Esophagus muscularis mucosa (tissue), 4 donors: ENCODE measurements around the gene GIMAP4.

ENCODE experiments used
- CTCF ChIP-seq, 3 experiments: fragments of 200-600 bp in 2 of 3; fragments of 450-650 bp in 1 of 3; sonication (generic) in 2 of 3; IDR thresholded peaks; one replicate each; pipeline ENCODE4 v1.5.1; 2017 to 2019; ENCODE audit warnings: antibody characterized with exemption in 3 of 3, mild to moderate bottlenecking in 2 of 3, moderate library complexity in 1 of 3
- EP300 ChIP-seq: sonication (generic); formaldehyde crosslinking; IDR thresholded peaks from one replicate; pipeline ENCODE4 v1.6.1; 2017; ENCODE audit warnings: antibody characterized with exemption
- POLR2A ChIP-seq: fragments of 450-650 bp; IDR thresholded peaks from one replicate; pipeline ENCODE4 v1.6.1; 2017; ENCODE audit warnings: antibody characterized with exemption, moderate library complexity, mild to moderate bottlenecking, low read depth
- POLR2AphosphoS5 ChIP-seq, 2 donors: sonication (generic); formaldehyde crosslinking; IDR thresholded peaks; one replicate each; pipeline ENCODE4 v1.6.1; 2017; ENCODE audit warnings: antibody characterized with exemption in 2 of 2

- TF ChIP-seq CTCF (IDR thresholded peaks at IDR 0.05) (no peak), POLR2AphosphoS5 (IDR thresholded peaks at IDR 0.05) (no peak), POLR2A (no peak), EP300 (no peak)
These were observed 14.0 kb upstream of the GIMAP4 start for GRCh38 chr7:150553163-150553562.
